HEK293 (cell line): ENCODE measurements around the gene ZXDC.

Experiments used
- ZNF48 ChIP-seq: fragments of 450-650 bp; formaldehyde crosslinking; IDR thresholded peaks from 2 replicates; pipeline ENCODE4 v1.5.1; 2016; ENCODE audit warnings: missing biosample characterization, missing genetic modification characterization
- ZNF777 ChIP-seq: fragments of 450-650 bp; formaldehyde crosslinking; IDR thresholded peaks from 2 replicates; pipeline ENCODE4 v1.5.1; 2017; ENCODE audit warnings: missing biosample characterization, missing genetic modification characterization, borderline replicate concordance

DNA sequence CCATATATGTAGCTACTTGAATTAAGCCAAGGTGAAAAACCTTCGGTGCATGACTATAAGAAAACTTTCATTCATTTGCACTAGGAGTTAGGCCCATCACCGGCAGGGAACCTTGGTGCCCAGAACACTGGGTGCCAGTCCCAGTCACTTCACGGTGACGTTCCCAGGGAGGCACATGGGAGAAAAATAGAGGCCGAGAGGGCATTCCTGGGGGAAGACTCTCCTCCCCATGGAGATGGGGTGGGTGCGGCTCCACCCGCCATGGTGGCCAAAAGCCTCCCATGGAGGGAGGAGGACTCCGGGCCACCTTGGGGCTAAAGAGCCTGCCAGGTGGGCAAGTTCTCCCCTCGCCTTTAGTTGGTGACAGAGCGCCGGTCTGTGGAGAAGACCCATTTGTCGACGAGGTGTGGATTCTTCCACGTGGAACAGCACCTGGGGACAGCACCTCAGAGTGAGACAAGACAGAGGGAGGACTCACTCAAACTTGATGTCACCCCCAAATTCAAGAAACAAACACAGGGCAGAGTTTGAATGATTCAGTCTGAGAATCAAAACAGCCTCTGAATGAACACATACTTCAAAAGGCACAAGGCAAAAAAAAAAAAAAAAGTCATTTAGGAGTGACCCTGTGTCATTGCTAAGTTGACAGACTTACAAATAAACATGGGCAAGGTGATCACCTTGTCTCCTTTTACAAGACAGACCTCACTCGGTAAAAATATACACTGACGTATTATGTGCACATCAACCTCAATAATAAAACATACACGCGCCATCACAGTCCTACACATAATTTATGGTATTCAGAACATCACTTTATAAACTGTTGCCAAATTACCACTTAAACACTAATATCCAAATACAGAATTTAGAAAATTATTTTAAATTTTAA, 38.6 kb downstream of the ZXDC start:
- TF ChIP-seq ZNF48 (no peak), ZNF777 (tag by site-specific recombination) (no peak)
